PC-3 (cell line): ENCODE data around the gene RASA2.

Experiments
- CTCF ChIP-seq: fragments of 300-600 bp; sonication (generic); conservative IDR thresholded peaks from 2 replicates; pipeline ENCODE4 v1.5.1; 2017; ENCODE audit warnings: antibody characterized with exemption, low read depth, mild to moderate bottlenecking, low read length
- EZH2 ChIP-seq: fragments of 300-600 bp; sonication (generic); IDR thresholded peaks from one replicate; pipeline ENCODE4 v1.6.1; 2017; ENCODE audit warnings: antibody characterized with exemption, mild to moderate bottlenecking, low read length; ENCODE audit not compliant: unreplicated experiment

- no peak for TF ChIP-seq EZH2
- TF ChIP-seq CTCF = no peak
Observed at GRCh38 chr3:141485641-141486495, 959 bp upstream of the RASA2 start.
